HepG2 (cell line): ENCODE results near the gene PIANP.

Source experiments
- ARNTL ChIP-seq: sonication (generic); formaldehyde crosslinking; IDR thresholded peaks from 2 replicates; pipeline ENCODE4 v1.4.0; 2020; ENCODE audit warnings: mild to moderate bottlenecking, missing genetic modification reagents
- EP300 ChIP-seq, 3 experiments: sonication (generic) in 1 of 3; formaldehyde crosslinking in 1 of 3; IDR thresholded peaks; 2 replicates each; pipeline versions ENCODE4 v1.5.1 to v1.6.1; 2011 to 2020; ENCODE audit warnings: low read depth in 2 of 3, low read length in 2 of 3, borderline replicate concordance in 1 of 3, improper control_type of control experiment in 1 of 3, mild to moderate bottlenecking in 1 of 3, missing genetic modification reagents in 1 of 3, moderate library complexity in 1 of 3
- FOXM1 ChIP-seq: sonication (generic); formaldehyde crosslinking; IDR thresholded peaks from 2 replicates; pipeline ENCODE4 v1.5.0; 2020; ENCODE audit warnings: missing genetic modification reagents
- HMG20B ChIP-seq: conservative IDR thresholded peaks from 2 replicates; pipeline ENCODE4 v1.6.1; 2016; ENCODE audit warnings: missing genetic modification reagents, missing compliant biosample characterization
- NFRKB ChIP-seq: fragments of 450-650 bp; IDR thresholded peaks from 2 replicates; pipeline ENCODE4 v1.6.1; 2017
- PAX8 ChIP-seq: sonication (generic); formaldehyde crosslinking; IDR thresholded peaks from 2 replicates; pipeline ENCODE4 v1.8.0; 2022; ENCODE audit warnings: mild to moderate bottlenecking, missing genetic modification reagents, borderline replicate concordance
- RAD51 ChIP-seq: fragments of 450-650 bp; IDR thresholded peaks from 2 replicates; pipeline ENCODE4 v1.6.1; 2016; ENCODE audit warnings: borderline replicate concordance
- TBX2 ChIP-seq: sonication (generic); formaldehyde crosslinking; IDR thresholded peaks from 2 replicates; pipeline ENCODE4 v1.5.0; 2020; ENCODE audit warnings: missing genetic modification reagents, mild to moderate bottlenecking, borderline replicate concordance
- TCF7 ChIP-seq: sonication (generic); IDR thresholded peaks from 2 replicates; pipeline ENCODE4 v1.6.1; 2016; ENCODE audit warnings: antibody characterized with exemption, low read depth
- TEAD2 ChIP-seq: sonication (generic); formaldehyde crosslinking; IDR thresholded peaks from 2 replicates; pipeline ENCODE4 v1.9.0; 2021; ENCODE audit warnings: missing genetic modification reagents
- ZBTB26 ChIP-seq: IDR thresholded peaks from 2 replicates; pipeline ENCODE4 v1.6.1; 2016; ENCODE audit warnings: missing compliant biosample characterization, missing genetic modification reagents, borderline replicate concordance
- ZNF205 ChIP-seq: IDR thresholded peaks from 2 replicates; pipeline ENCODE4 v1.6.1; 2018; ENCODE audit warnings: missing biosample characterization, missing genetic modification reagents
- TF ChIP-seq, protein P1 (sequence below): sonication (generic); formaldehyde crosslinking; IDR thresholded peaks from 2 replicates; pipeline ENCODE4 v1.8.0; 2022; ENCODE audit warnings: missing genetic modification reagents, mild to moderate bottlenecking, moderate library complexity, borderline replicate concordance
- TF ChIP-seq, protein P2 (sequence below): sonication (generic); formaldehyde crosslinking; IDR thresholded peaks from 2 replicates; pipeline ENCODE4 v1.5.0; 2020; ENCODE audit warnings: mild to moderate bottlenecking, missing genetic modification reagents

- no peak for TF ChIP-seq HMG20B
- no peak for TF ChIP-seq ARNTL (CRISPR knock-in tag)
- TF ChIP-seq ZBTB26, result no peak
- TF ChIP-seq, protein P1, sequence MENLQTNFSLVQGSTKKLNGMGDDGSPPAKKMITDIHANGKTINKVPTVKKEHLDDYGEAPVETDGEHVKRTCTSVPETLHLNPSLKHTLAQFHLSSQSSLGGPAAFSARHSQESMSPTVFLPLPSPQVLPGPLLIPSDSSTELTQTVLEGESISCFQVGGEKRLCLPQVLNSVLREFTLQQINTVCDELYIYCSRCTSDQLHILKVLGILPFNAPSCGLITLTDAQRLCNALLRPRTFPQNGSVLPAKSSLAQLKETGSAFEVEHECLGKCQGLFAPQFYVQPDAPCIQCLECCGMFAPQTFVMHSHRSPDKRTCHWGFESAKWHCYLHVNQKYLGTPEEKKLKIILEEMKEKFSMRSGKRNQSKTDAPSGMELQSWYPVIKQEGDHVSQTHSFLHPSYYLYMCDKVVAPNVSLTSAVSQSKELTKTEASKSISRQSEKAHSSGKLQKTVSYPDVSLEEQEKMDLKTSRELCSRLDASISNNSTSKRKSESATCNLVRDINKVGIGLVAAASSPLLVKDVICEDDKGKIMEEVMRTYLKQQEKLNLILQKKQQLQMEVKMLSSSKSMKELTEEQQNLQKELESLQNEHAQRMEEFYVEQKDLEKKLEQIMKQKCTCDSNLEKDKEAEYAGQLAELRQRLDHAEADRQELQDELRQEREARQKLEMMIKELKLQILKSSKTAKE (CRISPR knock-in tag), result no peak
- TF ChIP-seq FOXM1, result no peak
- TF ChIP-seq TCF7, result no peak
- TF ChIP-seq NFRKB, result no peak
- no peak for TF ChIP-seq EP300 (IDR thresholded peaks at IDR 0.05; ENCODE audit: low read depth in 2 of 2, low read length in 2 of 2)
- TF ChIP-seq EP300 (CRISPR knock-in tag; IDR thresholded peaks at IDR 0.05; ENCODE audit: borderline replicate concordance), result no peak
- TF ChIP-seq ZNF205 (CRISPR knock-in tag), result no peak
- TF ChIP-seq, protein P2, sequence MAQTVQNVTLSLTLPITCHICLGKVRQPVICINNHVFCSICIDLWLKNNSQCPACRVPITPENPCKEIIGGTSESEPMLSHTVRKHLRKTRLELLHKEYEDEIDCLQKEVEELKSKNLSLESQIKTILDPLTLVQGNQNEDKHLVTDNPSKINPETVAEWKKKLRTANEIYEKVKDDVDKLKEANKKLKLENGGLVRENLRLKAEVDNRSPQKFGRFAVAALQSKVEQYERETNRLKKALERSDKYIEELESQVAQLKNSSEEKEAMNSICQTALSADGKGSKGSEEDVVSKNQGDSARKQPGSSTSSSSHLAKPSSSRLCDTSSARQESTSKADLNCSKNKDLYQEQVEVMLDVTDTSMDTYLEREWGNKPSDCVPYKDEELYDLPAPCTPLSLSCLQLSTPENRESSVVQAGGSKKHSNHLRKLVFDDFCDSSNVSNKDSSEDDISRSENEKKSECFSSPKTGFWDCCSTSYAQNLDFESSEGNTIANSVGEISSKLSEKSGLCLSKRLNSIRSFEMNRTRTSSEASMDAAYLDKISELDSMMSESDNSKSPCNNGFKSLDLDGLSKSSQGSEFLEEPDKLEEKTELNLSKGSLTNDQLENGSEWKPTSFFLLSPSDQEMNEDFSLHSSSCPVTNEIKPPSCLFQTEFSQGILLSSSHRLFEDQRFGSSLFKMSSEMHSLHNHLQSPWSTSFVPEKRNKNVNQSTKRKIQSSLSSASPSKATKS, result no peak
- no peak for TF ChIP-seq TEAD2 (CRISPR knock-in tag)
- no peak for TF ChIP-seq TBX2 (CRISPR knock-in tag)
- TF ChIP-seq PAX8 (CRISPR knock-in tag), result no peak
- no peak for TF ChIP-seq RAD51
These were observed 2.1 kb downstream of the PIANP start for GRCh38 chr12:6698352-6699046.
